GM18519 (cell line): ENCODE results near the gene LILRA6.
A peak's percentile ranks its signal among the peaks of the same experiment; 100 is the strongest.

Experiments
- ATAC-seq: cut with Tn5 transposase; IDR thresholded peaks from one replicate; pipeline ENCODE4 v1.9.1; 2021; ENCODE audit warnings: mild to moderate bottlenecking, moderate library complexity; ENCODE audit not compliant: unreplicated experiment, low FRiP score

Gene LILRA6

GRCh38 chr19:54190503-54191010 is 52.0 kb downstream of the LILRA6 start:
- peak; percentile 32 for ATAC-seq

- ATAC-seq: peak; percentile 38
Measured at GRCh38 chr19:54189735-54190502, 52.7 kb downstream of the LILRA6 start.

- ATAC-seq: peak; percentile 16
Measured at GRCh38 chr19:54189145-54189734, 53.4 kb downstream of the LILRA6 start, which contains the start of gene MBOAT7. TSS of gene MBOAT7 (minus strand) at chr19:54189580. CDS start at chr19:54188508, 1,072 bp downstream.

GRCh38 chr19:54188215-54188871 is 54.2 kb downstream of the LILRA6 start:
- no peak for ATAC-seq

GRCh38 chr19:54186934-54187381 is 55.6 kb downstream of the LILRA6 start:
- no peak for ATAC-seq
